Hepatic stellate cell (primary cell): ENCODE measurements around the gene KCNMB4.
"Not testable (repeated sequence)": the region's sequence is repeated elsewhere in the genome, so short reads cannot be mapped to it uniquely, and the experiment has no call there.

Experiments used
- DNase-seq: peaks from one replicate; pipeline ENCODE4 v3.0.0; 2011; ENCODE audit warnings: low spot score

KCNMB4 gene

GRCh38 chr12:70372881-70373280 is 6.8 kb downstream of the KCNMB4 start:
- no peak for DNase-seq

GRCh38 chr12:70379846-70380245 is 13.8 kb downstream of the KCNMB4 start:
- no peak for DNase-seq

GRCh38 chr12:70383484-70383883 is 17.4 kb downstream of the KCNMB4 start:
- DNase-seq, result no peak

- no peak for DNase-seq
Measured at GRCh38 chr12:70383886-70384285, 17.8 kb downstream of the KCNMB4 start.

GRCh38 chr12:70386771-70387170 is 20.7 kb downstream of the KCNMB4 start:
- no peak for DNase-seq

- DNase-seq, result no peak
Measured at GRCh38 chr12:70389678-70390077, 23.6 kb downstream of the KCNMB4 start.

GRCh38 chr12:70392631-70393030 is 26.5 kb downstream of the KCNMB4 start:
- DNase-seq, result not testable (repeated sequence)

GRCh38 chr12:70393787-70394499 is 27.9 kb downstream of the KCNMB4 start:
- DNase-seq, result no peak

GRCh38 chr12:70398002-70398401 is 31.9 kb downstream of the KCNMB4 start:
- DNase-seq, result no peak

- no peak for DNase-seq
Measured at GRCh38 chr12:70398862-70399261, 32.8 kb downstream of the KCNMB4 start.

GRCh38 chr12:70399311-70399710 is 33.2 kb downstream of the KCNMB4 start:
- DNase-seq, result no peak

- DNase-seq, result no peak
Measured at GRCh38 chr12:70400124-70400523, 34.0 kb downstream of the KCNMB4 start.

- no peak for DNase-seq
Measured at GRCh38 chr12:70402597-70402996, 36.5 kb downstream of the KCNMB4 start.

GRCh38 chr12:70403826-70404225 is 37.7 kb downstream of the KCNMB4 start:
- no peak for DNase-seq

- no peak for DNase-seq
Measured at GRCh38 chr12:70408004-70408790, 42.1 kb downstream of the KCNMB4 start.

GRCh38 chr12:70415987-70416386 is 49.9 kb downstream of the KCNMB4 start:
- DNase-seq, result no peak

- no peak for DNase-seq
Measured at GRCh38 chr12:70417121-70417520, 51.0 kb downstream of the KCNMB4 start.

GRCh38 chr12:70418101-70418500 is 52.0 kb downstream of the KCNMB4 start:
- no peak for DNase-seq

- DNase-seq, result no peak
Measured at GRCh38 chr12:70422631-70423030, 56.5 kb downstream of the KCNMB4 start.

- no peak for DNase-seq
Measured at GRCh38 chr12:70426620-70427019, 60.5 kb downstream of the KCNMB4 start.

- no peak for DNase-seq
Measured at GRCh38 chr12:70427611-70428010, 61.5 kb downstream of the KCNMB4 start.

GRCh38 chr12:70430400-70430799 is 64.3 kb downstream of the KCNMB4 start:
- no peak for DNase-seq

- DNase-seq, result no peak
Measured at GRCh38 chr12:70436836-70437235, 70.7 kb downstream of the KCNMB4 start.
